GM10266 (cell line): ENCODE measurements around the gene TUBA1B.

Experiments used
- DNase-seq: peaks from one replicate; pipeline ENCODE4 v3.0.0; 2012; ENCODE audit errors: extremely low spot score
- CTCF ChIP-seq: IDR thresholded peaks from 2 replicates; pipeline ENCODE4 v1.5.1; 2012; ENCODE audit warnings: mild to moderate bottlenecking, low read depth; ENCODE audit not compliant: control insufficient read depth, insufficient read depth; ENCODE audit errors: missing control alignments

The TUBA1B gene

GRCh38 chr12:49093792-49094159 is 37.4 kb downstream of the TUBA1B start:
- TF ChIP-seq CTCF: no peak
- no peak for DNase-seq

GRCh38 chr12:49092816-49093406 is 38.3 kb downstream of the TUBA1B start:
- no peak for DNase-seq
- no peak for TF ChIP-seq CTCF

GRCh38 chr12:49092086-49092815 is 38.9 kb downstream of the TUBA1B start:
- peak; percentile 87 for DNase-seq
- TF ChIP-seq CTCF: peak; percentile 70

- DNase-seq: no peak
- no peak for TF ChIP-seq CTCF
Measured at GRCh38 chr12:49091836-49092085, 39.4 kb downstream of the TUBA1B start.

- no peak for DNase-seq
- TF ChIP-seq CTCF: no peak
Measured at GRCh38 chr12:49091056-49091835, 39.9 kb downstream of the TUBA1B start.

- no peak for DNase-seq
Measured at GRCh38 chr12:49089821-49090773, 41.1 kb downstream of the TUBA1B start.

More at GRCh38 chr12:49089821-49090773, 41.1 kb downstream of the TUBA1B start:
- TF ChIP-seq CTCF: peak; percentile 0
